ENCODE measurements around the gene SLC25A41.

SLC25A41 gene

GRCh38 chr19:6470173-6470572 is 36.6 kb upstream of the SLC25A41 start:
- Mint-ChIP-seq H3K27ac (no peak overlapping the region), H3K4me3 (no peak overlapping the region), H3K9me3 (no peaks in the 10 kb centered on the region), H3K27me3 (peaks cover 4% of the 10 kb centered on the region), H3K36me3 (peaks cover 31% of the 10 kb centered on the region), H3K4me1 (peaks cover 4% of the 10 kb centered on the region)
- CTCF ChIA-PET: no interaction called here
- no peak for DNase-seq

DNA sequence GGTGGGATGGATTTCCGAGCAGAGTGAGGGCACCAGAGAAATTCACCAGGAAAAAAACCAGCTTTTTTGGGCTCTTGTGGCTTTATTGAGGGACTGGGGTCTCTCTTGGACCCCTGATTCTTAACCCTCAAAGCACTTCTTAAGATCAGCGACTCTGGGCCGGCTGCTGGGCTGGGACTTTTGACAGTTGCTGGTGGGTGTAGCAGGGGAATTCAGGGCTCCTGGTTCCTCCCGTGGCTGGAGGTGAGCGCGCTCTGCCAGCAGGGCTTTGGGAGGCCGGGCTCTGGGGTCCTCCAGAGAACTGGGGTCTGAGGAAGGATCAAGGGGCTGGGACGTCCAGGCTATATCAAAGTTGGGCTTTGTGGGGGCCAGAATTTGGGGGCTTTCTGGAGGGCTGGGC is 33.8 kb upstream of the SLC25A41 start:
- Mint-ChIP-seq H3K27ac (no peak overlapping the region), H3K36me3 (peaks cover 21% of the 10 kb centered on the region), H3K27me3 (peaks cover 10% of the 10 kb centered on the region), H3K9me3 (no peaks in the 10 kb centered on the region), H3K4me1 (peaks cover 14% of the 10 kb centered on the region), H3K4me3 (no peak overlapping the region)
- CTCF ChIA-PET: no interaction called here
- no peak for DNase-seq

DNA sequence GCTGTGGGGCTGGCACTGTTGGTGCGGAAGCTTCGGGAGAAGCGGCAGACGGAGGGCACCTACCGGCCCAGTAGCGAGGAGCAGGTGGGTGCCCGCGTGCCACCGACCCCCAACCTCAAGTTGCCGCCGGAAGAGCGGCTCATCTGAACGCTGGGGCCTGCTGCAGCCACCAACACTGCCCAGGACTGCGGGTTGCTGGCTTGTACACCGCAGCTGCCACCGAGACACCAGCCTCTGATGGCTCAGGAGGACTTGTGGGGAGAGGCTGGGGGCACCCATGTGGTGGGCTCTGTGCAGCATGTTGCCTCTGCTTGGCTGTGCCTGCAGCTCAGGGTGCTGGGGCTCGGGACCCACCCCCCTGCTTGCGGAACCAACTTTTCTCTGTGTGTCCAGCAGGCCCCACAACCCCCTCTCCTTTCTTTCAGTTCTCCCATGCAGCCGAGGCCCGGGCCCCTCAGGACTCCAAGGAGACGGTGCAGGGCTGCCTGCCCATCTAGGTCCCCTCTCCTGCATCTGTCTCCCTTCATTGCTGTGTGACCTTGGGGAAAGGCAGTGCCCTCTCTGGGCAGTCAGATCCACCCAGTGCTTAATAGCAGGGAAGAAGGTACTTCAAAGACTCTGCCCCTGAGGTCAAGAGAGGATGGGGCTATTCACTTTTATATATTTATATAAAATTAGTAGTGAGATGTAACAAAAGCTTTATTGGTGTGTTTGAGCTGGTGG is 33.1 kb upstream of the SLC25A41 start:
- Mint-ChIP-seq H3K36me3 (peaks cover 21% of the 10 kb centered on the region), H3K27ac (peak overlapping the region; percentile 33), H3K27me3 (peaks cover 10% of the 10 kb centered on the region), H3K4me3 (no peak overlapping the region), H3K9me3 (no peaks in the 10 kb centered on the region), H3K4me1 (peaks cover 19% of the 10 kb centered on the region)
- CTCF ChIA-PET: no interaction called here
- no peak for DNase-seq

DNA sequence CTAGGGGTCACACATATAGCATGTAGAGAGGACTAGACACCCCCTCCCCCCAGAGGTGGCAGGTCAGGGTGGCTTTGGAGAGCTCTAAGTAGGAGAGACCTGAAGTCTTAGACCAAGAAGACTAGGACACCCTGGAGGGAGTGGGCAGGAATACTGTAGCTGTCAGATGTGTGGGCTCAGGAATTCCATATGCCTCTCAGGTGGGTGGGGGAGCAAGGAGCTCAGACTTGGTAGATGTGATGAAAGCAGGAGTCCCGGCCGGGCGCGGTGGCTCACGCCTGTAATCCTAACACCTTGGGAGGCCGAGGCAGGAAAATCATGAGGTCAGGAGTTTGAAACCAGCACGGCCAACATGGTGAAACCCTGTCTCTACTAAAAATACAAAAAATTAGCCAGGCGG is 32.1 kb upstream of the SLC25A41 start:
- no peak overlapping the region for H3K27ac Mint-ChIP-seq
- peaks cover 10% of the 10 kb centered on the region for H3K27me3 Mint-ChIP-seq
- no peak for DNase-seq
- CTCF ChIA-PET: no interaction called here
- peaks cover 19% of the 10 kb centered on the region for H3K4me1 Mint-ChIP-seq
- no peaks in the 10 kb centered on the region for H3K9me3 Mint-ChIP-seq
- peaks cover 21% of the 10 kb centered on the region for H3K36me3 Mint-ChIP-seq
- H3K4me3 Mint-ChIP-seq: no peak overlapping the region

GRCh38 chr19:6465006-6465405 is 31.4 kb upstream of the SLC25A41 start:
- H3K36me3 Mint-ChIP-seq: peaks cover 18% of the 10 kb centered on the region
- DNase-seq: no peak
- peaks cover 23% of the 10 kb centered on the region for H3K4me1 Mint-ChIP-seq
- H3K27me3 Mint-ChIP-seq: peaks cover 12% of the 10 kb centered on the region
- no peak overlapping the region for H3K4me3 Mint-ChIP-seq
- H3K27ac Mint-ChIP-seq: no peak overlapping the region
- CTCF ChIA-PET: no interaction called here
- H3K9me3 Mint-ChIP-seq: no peaks in the 10 kb centered on the region

- Mint-ChIP-seq H3K36me3 (peaks cover 14% of the 10 kb centered on the region), H3K27me3 (peaks cover 14% of the 10 kb centered on the region), H3K4me3 (peak within 1 kb of the TSS; percentile 37), H3K27ac (no peak within 1 kb of the TSS), H3K9me3 (no peaks in the 10 kb centered on the region), H3K4me1 (peaks cover 25% of the 10 kb centered on the region)
- CTCF ChIA-PET: no interaction called here
- DNase-seq: peak; percentile 60
These were observed 30.7 kb upstream of the SLC25A41 start, which contains the start of gene CRB3 for GRCh38 chr19:6464070-6464873. Gene CRB3 (plus strand): TSS chr19:6464271. CDS start chr19:6464702, 431 bp downstream.

GRCh38 chr19:6460099-6460884 is 26.7 kb upstream of the SLC25A41 start:
- peak overlapping the region; percentile 85 for H3K27ac Mint-ChIP-seq
- peaks cover 11% of the 10 kb centered on the region for H3K27me3 Mint-ChIP-seq
- peaks cover 17% of the 10 kb centered on the region for H3K36me3 Mint-ChIP-seq
- H3K9me3 Mint-ChIP-seq: peaks cover 6% of the 10 kb centered on the region
- H3K4me3 Mint-ChIP-seq: peak overlapping the region; percentile 90
- CTCF ChIA-PET: no interaction called here
- peak; percentile 98 for DNase-seq
- peaks cover 34% of the 10 kb centered on the region for H3K4me1 Mint-ChIP-seq

DNA sequence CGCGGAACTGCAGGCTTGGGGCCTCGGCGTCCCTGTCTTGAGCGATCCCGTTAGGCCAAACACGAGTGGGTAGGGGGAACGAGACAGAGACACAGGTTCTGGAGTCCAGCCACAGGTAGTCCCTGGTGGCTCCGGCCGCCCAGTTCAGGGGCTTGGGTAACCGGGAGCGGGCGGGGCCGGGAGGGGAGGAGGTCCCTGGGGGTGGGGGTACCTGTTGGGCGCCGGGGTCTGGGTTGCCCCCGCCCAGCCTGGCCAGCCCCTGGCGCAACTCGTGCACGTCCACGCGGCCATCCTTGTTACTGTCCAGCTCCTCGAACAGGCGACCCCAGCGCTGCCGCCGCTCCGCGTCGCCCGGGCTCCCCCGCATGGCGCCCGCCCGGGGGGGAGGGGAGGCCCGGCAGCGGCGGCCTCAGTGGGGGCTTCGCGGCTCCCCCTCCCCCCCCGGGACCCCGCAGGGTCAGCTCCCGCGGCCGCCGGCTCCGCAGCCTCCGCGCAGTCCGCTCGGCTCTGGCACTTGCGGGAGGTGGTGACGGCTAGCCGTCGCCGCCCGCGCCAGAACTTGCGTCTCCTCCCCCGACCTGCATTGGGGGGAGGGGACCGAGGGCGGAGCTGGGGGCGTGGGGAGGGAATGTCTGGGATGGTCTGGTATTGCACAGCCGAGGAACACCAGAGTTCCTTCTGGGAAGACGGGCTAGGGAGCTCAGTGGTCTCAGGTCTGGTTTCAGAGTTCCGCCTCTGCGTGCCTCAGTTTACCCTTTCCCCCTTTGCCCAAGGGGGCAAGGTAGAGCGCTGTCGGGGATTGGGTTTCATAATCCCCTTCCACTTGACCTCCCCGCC is 25.9 kb upstream of the SLC25A41 start, which contains the start of gene SLC25A23:
SLC25A23 (minus strand) TSS at position 531 of the 837 bp plus-strand sequence; CDS start at position 367, 164 bp downstream.
- peak within 1 kb of the TSS; percentile 85 for H3K27ac Mint-ChIP-seq
- DNase-seq: peak; percentile 77
- H3K4me1 Mint-ChIP-seq: peaks cover 28% of the 10 kb centered on the region
- H3K36me3 Mint-ChIP-seq: peaks cover 25% of the 10 kb centered on the region
- CTCF ChIA-PET: no interaction called here
- peaks cover 8% of the 10 kb centered on the region for H3K27me3 Mint-ChIP-seq
- peak within 1 kb of the TSS; percentile 91 for H3K4me3 Mint-ChIP-seq
- peaks cover 14% of the 10 kb centered on the region for H3K9me3 Mint-ChIP-seq

DNA sequence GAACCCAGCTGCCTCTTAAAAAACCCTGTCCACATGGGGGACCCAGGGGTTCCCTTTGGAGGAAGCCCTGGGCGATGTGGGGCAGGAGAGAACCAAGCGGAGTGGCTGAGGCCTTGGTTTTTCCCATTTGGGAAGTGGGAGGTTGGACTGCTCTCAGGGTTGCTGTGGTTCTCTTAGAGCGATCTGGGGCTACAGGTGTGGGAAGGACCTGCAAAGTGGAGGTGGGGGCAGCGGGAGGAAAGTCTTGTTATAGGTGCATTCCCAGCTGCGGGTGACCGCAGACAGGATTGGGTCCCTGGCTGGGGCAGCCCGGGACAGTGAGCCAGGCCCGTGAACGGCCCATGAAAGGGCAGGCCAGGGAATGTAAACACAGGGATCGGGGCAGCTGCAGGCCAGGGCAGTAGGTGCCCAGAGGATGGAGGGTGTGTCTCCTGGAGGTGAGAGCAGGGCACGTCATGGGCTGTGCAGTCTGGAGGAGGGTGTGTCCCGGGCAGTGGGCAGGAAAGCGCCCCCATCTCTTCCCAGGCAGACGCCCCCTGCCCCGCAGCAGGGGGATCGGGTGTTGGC is 25.2 kb upstream of the SLC25A41 start:
- no peak for DNase-seq
- H3K27ac Mint-ChIP-seq: peak overlapping the region; percentile 69
- CTCF ChIA-PET: no interaction called here
- H3K4me1 Mint-ChIP-seq: peaks cover 24% of the 10 kb centered on the region
- H3K27me3 Mint-ChIP-seq: peaks cover 4% of the 10 kb centered on the region
- H3K36me3 Mint-ChIP-seq: peaks cover 32% of the 10 kb centered on the region
- H3K4me3 Mint-ChIP-seq: peak overlapping the region; percentile 91
- peaks cover 20% of the 10 kb centered on the region for H3K9me3 Mint-ChIP-seq

DNA sequence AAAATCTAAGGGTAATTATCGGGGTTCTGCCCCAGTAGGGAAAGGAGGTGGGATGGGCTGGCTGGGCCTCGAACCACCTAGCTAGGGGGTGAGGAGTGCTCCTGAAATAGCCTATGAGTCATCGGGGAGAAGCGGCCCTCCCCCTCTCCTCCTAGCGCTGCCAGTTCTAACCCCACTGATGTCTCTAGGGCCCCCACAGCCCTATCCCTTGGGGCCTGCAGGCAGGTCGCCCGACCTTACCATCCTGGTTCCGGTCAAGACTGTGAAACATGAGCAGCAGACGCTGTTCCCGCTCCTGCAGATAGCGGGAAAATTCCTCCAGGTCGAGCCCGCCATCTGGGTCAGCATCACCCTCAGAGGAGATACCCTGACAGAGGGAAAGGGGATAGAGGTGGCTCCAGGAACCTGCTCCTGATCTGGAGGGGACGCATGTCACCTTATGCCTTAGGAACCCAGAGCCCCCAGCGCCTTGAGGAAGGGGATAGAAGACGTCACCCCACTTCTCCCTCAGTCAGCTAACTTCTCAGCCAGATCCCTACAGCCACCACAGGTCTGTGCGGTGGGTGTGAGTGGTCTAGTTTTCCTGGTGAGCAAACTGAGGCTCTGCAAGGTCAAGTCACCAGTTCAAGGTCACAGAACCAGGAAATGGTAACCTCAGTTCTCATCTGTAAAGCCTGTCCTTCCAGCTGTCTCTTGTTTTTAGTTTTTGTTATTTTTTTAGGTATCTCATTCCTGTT is 24.6 kb upstream of the SLC25A41 start:
- peaks cover 37% of the 10 kb centered on the region for H3K36me3 Mint-ChIP-seq
- H3K4me3 Mint-ChIP-seq: peak overlapping the region; percentile 91
- CTCF ChIA-PET: no interaction called here
- peak overlapping the region; percentile 69 for H3K27ac Mint-ChIP-seq
- H3K4me1 Mint-ChIP-seq: peaks cover 24% of the 10 kb centered on the region
- H3K9me3 Mint-ChIP-seq: peaks cover 25% of the 10 kb centered on the region
- H3K27me3 Mint-ChIP-seq: peaks cover 4% of the 10 kb centered on the region
- DNase-seq: no peak

- CTCF ChIA-PET: no interaction called here
- peaks cover 29% of the 10 kb centered on the region for H3K9me3 Mint-ChIP-seq
- DNase-seq: no peak
- H3K27me3 Mint-ChIP-seq: peaks cover 4% of the 10 kb centered on the region
- H3K4me3 Mint-ChIP-seq: no peak overlapping the region
- H3K27ac Mint-ChIP-seq: no peak overlapping the region
- H3K36me3 Mint-ChIP-seq: peaks cover 48% of the 10 kb centered on the region
- peaks cover 19% of the 10 kb centered on the region for H3K4me1 Mint-ChIP-seq
These were observed 22.4 kb upstream of the SLC25A41 start for GRCh38 chr19:6455924-6456323.

GRCh38 chr19:6453951-6454565 is 20.5 kb upstream of the SLC25A41 start:
- CTCF ChIA-PET: no interaction called here
- H3K9me3 Mint-ChIP-seq: peaks cover 29% of the 10 kb centered on the region
- no peak overlapping the region for H3K27ac Mint-ChIP-seq
- H3K4me1 Mint-ChIP-seq: peaks cover 12% of the 10 kb centered on the region
- H3K4me3 Mint-ChIP-seq: no peak overlapping the region
- no peaks in the 10 kb centered on the region for H3K27me3 Mint-ChIP-seq
- H3K36me3 Mint-ChIP-seq: peaks cover 51% of the 10 kb centered on the region
- DNase-seq: no peak

Measured in activated naive CD4-positive, alpha-beta T cell treated with anti-CD3 and anti-CD28 coated beads, Interleukin-2, amount 10 ng/mL, durations not matched to agents 7 days and 5 days (primary cell).